ENCODE measurements around the gene TMTC2. TPM values are rescaled to one million over a fixed set of nuclear protein-coding genes. Genes with fewer than 3 reads are reported as not detected.
"Not testable (repeated sequence)": the region's sequence is repeated elsewhere in the genome, so short reads cannot be mapped to it uniquely, and the experiment has no call there.

The TMTC2 gene
- polyA plus RNA-seq, 3 donors = 32.3 to 33.5 (median 33.5) TPM

GRCh38 chr12:82721726-82722125, 35.0 kb downstream of the TMTC2 start:
- DNase-seq = no peak

- DNase-seq = no peak
Observed at GRCh38 chr12:82723093-82723492, 36.4 kb downstream of the TMTC2 start.

- DNase-seq = no peak
Observed at GRCh38 chr12:82723891-82724290, 37.2 kb downstream of the TMTC2 start.

- no peak for DNase-seq
Observed at GRCh38 chr12:82725741-82726140, 39.0 kb downstream of the TMTC2 start.

GRCh38 chr12:82727886-82728285, 41.2 kb downstream of the TMTC2 start:
- DNase-seq = no peak

GRCh38 chr12:82728710-82729109, 42.0 kb downstream of the TMTC2 start:
- DNase-seq = no peak

- DNase-seq = no peak
Observed at GRCh38 chr12:82730953-82731459, 44.3 kb downstream of the TMTC2 start.

GRCh38 chr12:82740129-82741000, 53.7 kb downstream of the TMTC2 start:
- DNase-seq = no peak

GRCh38 chr12:82745063-82745674, 58.5 kb downstream of the TMTC2 start:
- DNase-seq = no peak

- no peak for DNase-seq
Observed at GRCh38 chr12:82745807-82746206, 59.1 kb downstream of the TMTC2 start.

- DNase-seq = no peak
Observed at GRCh38 chr12:82746668-82747067, 60.0 kb downstream of the TMTC2 start.

GRCh38 chr12:82749015-82749414, 62.3 kb downstream of the TMTC2 start:
- no peak for DNase-seq

GRCh38 chr12:82754856-82755255, 68.2 kb downstream of the TMTC2 start:
- DNase-seq = no peak

- DNase-seq = no peak
Observed at GRCh38 chr12:82756303-82756702, 69.6 kb downstream of the TMTC2 start.

- DNase-seq = peak; percentile 28
Observed at GRCh38 chr12:82757059-82757458, 70.4 kb downstream of the TMTC2 start.

GRCh38 chr12:82757656-82758055, 71.0 kb downstream of the TMTC2 start:
- no peak for DNase-seq

- no peak for DNase-seq
Observed at GRCh38 chr12:82758749-82759330, 72.1 kb downstream of the TMTC2 start.

- DNase-seq = no peak
Observed at GRCh38 chr12:82760423-82760822, 73.7 kb downstream of the TMTC2 start.

- not testable (repeated sequence) for DNase-seq
Observed at GRCh38 chr12:82765206-82765605, 78.5 kb downstream of the TMTC2 start.

GRCh38 chr12:82765971-82766705, 79.4 kb downstream of the TMTC2 start:
- no peak for DNase-seq

GRCh38 chr12:82774666-82775065, 88.0 kb downstream of the TMTC2 start:
- DNase-seq = no peak

- no peak for DNase-seq
Observed at GRCh38 chr12:82780517-82780916, 93.8 kb downstream of the TMTC2 start.
